Thyroid gland (tissue), 4 donors: Measurements from ENCODE around the gene SMAD3. TPM values are rescaled to one million over a fixed set of nuclear protein-coding genes. Genes with fewer than 3 reads are reported as not detected.
A peak's percentile ranks its signal among the peaks of the same experiment; 100 is the strongest.

ENCODE experiments used
- DNase-seq, 2 donors: peaks; one replicate each; pipeline ENCODE4 v3.0.0-alpha.2; 2019
- H3K27ac ChIP-seq, 3 donors: fragments of 200-600 bp; sonication (generic); 1 replicate in 2 of 3; 2 replicates in 1 of 3; pipeline ENCODE4 v1.5.1; 2016 to 2019; ENCODE audit warnings: mild to moderate bottlenecking in 1 of 3, moderate library complexity in 1 of 3
- H3K27me3 ChIP-seq: fragments of 200-600 bp; sonication (generic); one replicate; pipeline ENCODE4 v1.5.1; 2019
- H3K36me3 ChIP-seq, 2 donors: fragments of 200-600 bp; sonication (generic); one replicate each; pipeline ENCODE4 v1.5.1; 2016 to 2019
- H3K4me1 ChIP-seq, 2 donors: fragments of 200-600 bp; sonication (generic); one replicate each; pipeline ENCODE4 v1.5.1; 2017 to 2019
- H3K4me3 ChIP-seq, 3 donors: fragments of 200-600 bp; sonication (generic); replicated peaks in 1 of 3; 1 replicate in 2 of 3; 2 replicates in 1 of 3; pipeline ENCODE4 v1.5.1; 2016; ENCODE audit warnings: mild to moderate bottlenecking in 1 of 3
- H3K9me3 ChIP-seq: fragments of 200-600 bp; sonication (generic); one replicate; pipeline ENCODE4 v1.5.1; 2017
- CTCF ChIP-seq, 6 experiments: fragments of 200-600 bp in 3 of 6; fragments of 450-650 bp in 3 of 6; sonication (generic) in 3 of 6; IDR thresholded peaks; one replicate each; pipeline ENCODE4 v1.5.1; 2016 to 2019; ENCODE audit warnings: antibody characterized with exemption in 6 of 6, mild to moderate bottlenecking in 2 of 6, inconsistent platforms in 1 of 6, moderate library complexity in 1 of 6
- POLR2A ChIP-seq, 2 donors: fragments of 450-650 bp; IDR thresholded peaks; one replicate each; pipeline ENCODE4 v1.6.1; 2017; ENCODE audit warnings: antibody characterized with exemption in 2 of 2, mild to moderate bottlenecking in 2 of 2, moderate library complexity in 1 of 2
- WGBS, 2 donors: methylation state at CpG; one replicate each; pipeline ENCODE4 v1.1.5; 2017; 5-methylcytosine and 5-hydroxymethylcytosine counted together
- intact Hi-C: fragments of 100-400 bp; cut with DNase I; formaldehyde crosslinking; loops from one replicate; pipeline ENCODE4 v1.15.1; 2023
- total RNA-seq, 4 donors: library from RNA; depleted of rRNA; stranded (reverse); fragments of >200 nt; gene quantifications; one replicate each; pipeline ENCODE4 v1.2.3, GENCODE V29; 2016

Gene SMAD3
- total RNA-seq, 4 donors from 2014 or later = 33.6 to 66.5 (median 47.3) TPM

- WGBS, 2 donors = 86 to 93% methylated on average over 7 of the region's 7 CpGs
- peaks cover 18 to 23% of the 10 kb centered on the region in 2 donors for H3K4me1 ChIP-seq
- no peaks in the 10 kb centered on the region for H3K27me3 ChIP-seq
- intact Hi-C loops = no loop called here
- no peak for DNase-seq
- H3K4me3 ChIP-seq = no peak overlapping the region
- TF ChIP-seq CTCF (IDR thresholded peaks at IDR 0.05) (no peak), POLR2A (IDR thresholded peaks at IDR 0.05) (no peak)
- H3K36me3 ChIP-seq = peaks cover 9 to 23% of the 10 kb centered on the region in 2 donors
- H3K9me3 ChIP-seq = no peaks in the 10 kb centered on the region
- H3K27ac ChIP-seq = peak overlapping the region in 1 of 3 donors; percentile 50
Observed at GRCh38 chr15:67183443-67184169, 118.2 kb downstream of the SMAD3 start.

GRCh38 chr15:67184208-67184925 lies 119.0 kb downstream of the SMAD3 start:
- peaks cover 13 to 23% of the 10 kb centered on the region in 2 donors for H3K36me3 ChIP-seq
- H3K4me3 ChIP-seq = no peak overlapping the region
- peak overlapping the region in 1 of 3 donors; percentile 71 for H3K27ac ChIP-seq
- no peak for TF ChIP-seq POLR2A (IDR thresholded peaks at IDR 0.05)
- TF ChIP-seq CTCF (IDR thresholded peaks at IDR 0.05) = no peak
- WGBS, 2 donors = 89 to 95% methylated on average over 18 of the region's 18 CpGs
- no peak for DNase-seq
- H3K27me3 ChIP-seq = no peaks in the 10 kb centered on the region
- H3K4me1 ChIP-seq = peaks cover 18 to 23% of the 10 kb centered on the region in 2 donors
- H3K9me3 ChIP-seq = no peaks in the 10 kb centered on the region
- intact Hi-C loops = no loop called here

- Histone ChIP-seq H3K27me3 (no peaks in the 10 kb centered on the region), H3K4me3 (no peak overlapping the region), H3K36me3 (peaks cover 19 to 28% of the 10 kb centered on the region in 2 donors), H3K9me3 (no peaks in the 10 kb centered on the region), H3K4me1 (peaks cover 18 to 23% of the 10 kb centered on the region in 2 donors), H3K27ac (peak overlapping the region in 2 of 3 donors; percentile 56 to 71)
- intact Hi-C loops = no loop called here
- TF ChIP-seq CTCF (IDR thresholded peaks at IDR 0.05) (no peak), POLR2A (IDR thresholded peaks at IDR 0.05) (no peak)
- DNase-seq = no peak
- WGBS, 2 donors = 75 to 94% methylated on average over 6 of the region's 6 CpGs
Observed at GRCh38 chr15:67185051-67185450, 119.6 kb downstream of the SMAD3 start.

- Histone ChIP-seq H3K36me3 (peaks cover 26 to 34% of the 10 kb centered on the region in 2 donors), H3K4me3 (no peak overlapping the region), H3K4me1 (peaks cover 18 to 23% of the 10 kb centered on the region in 2 donors), H3K9me3 (no peaks in the 10 kb centered on the region), H3K27ac (peak overlapping the region; percentile 36 to 71 (median 56)), H3K27me3 (no peaks in the 10 kb centered on the region)
- peak in 1 of 2 donors; percentile 2 for TF ChIP-seq POLR2A (IDR thresholded peaks at IDR 0.05)
- TF ChIP-seq CTCF (IDR thresholded peaks at IDR 0.05) = no peak
- intact Hi-C loops = no loop called here
- no peak for DNase-seq
- 80 to 89% methylated on average over 9 of the region's 9 CpGs for WGBS, 2 donors
Observed at GRCh38 chr15:67185621-67186225, 120.3 kb downstream of the SMAD3 start.
